ENCODE data around the gene UCP3.

The UCP3 gene

DNA sequence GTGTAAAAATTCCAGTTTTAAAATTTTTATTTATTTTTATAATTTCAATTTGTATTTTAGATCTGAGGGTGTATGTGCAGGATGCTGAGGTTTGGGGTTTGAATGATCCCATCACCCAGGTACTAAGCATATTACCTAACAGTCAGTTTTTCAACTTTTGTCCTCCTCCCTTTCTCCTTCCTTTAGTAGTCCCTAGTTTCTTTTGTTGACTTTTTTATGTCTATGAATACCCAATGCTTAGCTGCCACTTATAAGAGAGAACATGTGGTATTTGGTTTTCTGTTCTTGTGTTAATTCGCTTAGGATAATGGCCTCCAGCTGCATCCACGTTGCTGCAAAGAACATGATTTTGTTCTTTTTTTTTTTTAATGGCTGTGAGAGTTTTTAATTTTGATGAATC is 35.7 kb upstream of the UCP3 start:
- WGBS (ENCODE audit: extremely low coverage, insufficient coverage, low lambda C conversion rate) = no CpG with 5 or more reads among the region's 2 CpGs
- Histone ChIP-seq H3K36me3 (ENCODE audit: control insufficient read depth, insufficient read depth, low read length) (peaks cover 3% of the 10 kb centered on the region), H3K27ac (ENCODE audit: low read depth, low read length) (no peak overlapping the region)

GRCh38 chr11:74043450-74043849 is 34.6 kb upstream of the UCP3 start:
- H3K18ac ChIP-seq (ENCODE audit: low read length) = no peak overlapping the region
- no peak overlapping the region for H3K56ac ChIP-seq (ENCODE audit: low read length)
- DNase-seq = no peak
- no peak overlapping the region for H3K23ac ChIP-seq (ENCODE audit: low read length)
- no peak overlapping the region for H3K27ac ChIP-seq (ENCODE audit: low read depth, low read length)
- H3K4me2 ChIP-seq (ENCODE audit: low read length) = no peak overlapping the region
- no peak overlapping the region for H3K4me3 ChIP-seq (ENCODE audit: low read length)
- no CpG with 5 or more reads among the region's 1 CpG for WGBS (ENCODE audit: extremely low coverage, insufficient coverage, low lambda C conversion rate)
- H2BK15ac ChIP-seq (replicated peaks; ENCODE audit: low read depth) = no peak overlapping the region
- peaks cover 3% of the 10 kb centered on the region for H3K36me3 ChIP-seq (ENCODE audit: control insufficient read depth, insufficient read depth, low read length)
- H2AK5ac ChIP-seq (ENCODE audit: low read length) = no peak overlapping the region
- H2BK120ac ChIP-seq (ENCODE audit: low read depth, low read length) = no peak overlapping the region
- H4K8ac ChIP-seq (ENCODE audit: low read depth, low read length) = no peak overlapping the region
- no peak overlapping the region for H3K9ac ChIP-seq (ENCODE audit: low read length)
- H3K27me3 ChIP-seq (ENCODE audit: insufficient read depth, low read length, poor library complexity) = no peaks in the 10 kb centered on the region
- no peaks in the 10 kb centered on the region for H3K4me1 ChIP-seq (ENCODE audit: control insufficient read depth, low read depth, low read length)
- no peak overlapping the region for H3K4ac ChIP-seq (ENCODE audit: low read depth, low read length)
- no peak overlapping the region for H2BK5ac ChIP-seq (ENCODE audit: low read length)
- no peak overlapping the region for H4K5ac ChIP-seq (ENCODE audit: low read length)
- no peaks in the 10 kb centered on the region for H3K79me2 ChIP-seq (ENCODE audit: control insufficient read depth, insufficient read depth, low read length)
- H3K79me1 ChIP-seq (ENCODE audit: low read length) = no peaks in the 10 kb centered on the region

More for the DNA sequence above, 35.7 kb upstream of the UCP3 start:
- Histone ChIP-seq H3K4me2 (ENCODE audit: low read length) (no peak overlapping the region), H3K56ac (ENCODE audit: low read length) (no peak overlapping the region), H4K8ac (ENCODE audit: low read depth, low read length) (no peak overlapping the region), H3K4ac (ENCODE audit: low read depth, low read length) (no peak overlapping the region), H3K79me2 (ENCODE audit: control insufficient read depth, insufficient read depth, low read length) (no peaks in the 10 kb centered on the region), H3K27me3 (ENCODE audit: insufficient read depth, low read length, poor library complexity) (no peaks in the 10 kb centered on the region), H2BK120ac (ENCODE audit: low read depth, low read length) (no peak overlapping the region), H3K9ac (ENCODE audit: low read length) (no peak overlapping the region), H3K79me1 (ENCODE audit: low read length) (no peaks in the 10 kb centered on the region), H2AK5ac (ENCODE audit: low read length) (no peak overlapping the region), H2BK15ac (replicated peaks; ENCODE audit: low read depth) (no peak overlapping the region), H3K18ac (ENCODE audit: low read length) (no peak overlapping the region), H3K4me1 (ENCODE audit: control insufficient read depth, low read depth, low read length) (no peaks in the 10 kb centered on the region), H3K4me3 (ENCODE audit: low read length) (no peak overlapping the region), H3K23ac (ENCODE audit: low read length) (no peak overlapping the region), H4K5ac (ENCODE audit: low read length) (no peak overlapping the region), H2BK5ac (ENCODE audit: low read length) (no peak overlapping the region)
- DNase-seq = no peak

DNA sequence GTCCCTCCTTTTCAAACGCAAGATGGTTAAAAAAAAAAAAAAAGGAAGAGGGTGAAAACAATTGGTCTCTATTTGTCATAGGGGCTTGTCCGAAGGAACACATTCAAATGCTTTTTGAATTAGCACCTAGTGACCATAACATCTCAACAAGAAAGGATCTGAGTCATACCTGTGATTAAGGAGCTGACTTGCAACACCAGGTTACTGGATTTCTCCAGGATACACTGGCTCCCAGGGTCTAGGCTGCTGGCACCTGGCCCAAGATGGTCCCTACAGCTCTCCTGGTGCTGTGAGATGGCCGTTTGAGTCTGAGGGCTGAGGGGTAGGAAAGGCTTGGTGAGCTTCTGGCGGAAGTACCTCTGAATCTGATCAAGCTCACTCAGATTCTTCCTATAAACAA is 28.4 kb upstream of the UCP3 start:
- no peaks in the 10 kb centered on the region for H3K79me1 ChIP-seq (ENCODE audit: low read length)
- no CpG with 5 or more reads among the region's 4 CpGs for WGBS (ENCODE audit: extremely low coverage, insufficient coverage, low lambda C conversion rate)
- peaks cover 3% of the 10 kb centered on the region for H3K36me3 ChIP-seq (ENCODE audit: control insufficient read depth, insufficient read depth, low read length)

GRCh38 chr11:74035264-74035663 is 26.4 kb upstream of the UCP3 start:
- no peak overlapping the region for H2BK15ac ChIP-seq (replicated peaks; ENCODE audit: low read depth)
- H3K27me3 ChIP-seq (ENCODE audit: insufficient read depth, low read length, poor library complexity) = no peaks in the 10 kb centered on the region
- H3K36me3 ChIP-seq (ENCODE audit: control insufficient read depth, insufficient read depth, low read length) = no peaks in the 10 kb centered on the region
- H2BK5ac ChIP-seq (ENCODE audit: low read length) = no peak overlapping the region
- H3K4ac ChIP-seq (ENCODE audit: low read depth, low read length) = no peak overlapping the region
- no peak overlapping the region for H4K8ac ChIP-seq (ENCODE audit: low read depth, low read length)
- no peaks in the 10 kb centered on the region for H3K4me1 ChIP-seq (ENCODE audit: control insufficient read depth, low read depth, low read length)
- no peaks in the 10 kb centered on the region for H3K79me1 ChIP-seq (ENCODE audit: low read length)
- no peak overlapping the region for H3K23ac ChIP-seq (ENCODE audit: low read length)
- H3K79me2 ChIP-seq (ENCODE audit: control insufficient read depth, insufficient read depth, low read length) = no peaks in the 10 kb centered on the region
- H3K27ac ChIP-seq (ENCODE audit: low read depth, low read length) = no peak overlapping the region
- no peak overlapping the region for H3K18ac ChIP-seq (ENCODE audit: low read length)
- no peak overlapping the region for H3K9ac ChIP-seq (ENCODE audit: low read length)
- DNase-seq = no peak
- no peak overlapping the region for H4K5ac ChIP-seq (ENCODE audit: low read length)
- no peak overlapping the region for H2AK5ac ChIP-seq (ENCODE audit: low read length)
- H2BK120ac ChIP-seq (ENCODE audit: low read depth, low read length) = no peak overlapping the region
- no peak overlapping the region for H3K56ac ChIP-seq (ENCODE audit: low read length)
- WGBS (ENCODE audit: extremely low coverage, insufficient coverage, low lambda C conversion rate) = no CpG with 5 or more reads among the region's 1 CpG
- H3K4me3 ChIP-seq (ENCODE audit: low read length) = no peak overlapping the region
- H3K4me2 ChIP-seq (ENCODE audit: low read length) = no peak overlapping the region

More for the DNA sequence above, 28.4 kb upstream of the UCP3 start:
- Histone ChIP-seq H3K79me2 (ENCODE audit: control insufficient read depth, insufficient read depth, low read length) (no peaks in the 10 kb centered on the region), H2BK15ac (replicated peaks; ENCODE audit: low read depth) (no peak overlapping the region), H3K4me1 (ENCODE audit: control insufficient read depth, low read depth, low read length) (no peaks in the 10 kb centered on the region), H3K56ac (ENCODE audit: low read length) (no peak overlapping the region), H3K18ac (ENCODE audit: low read length) (no peak overlapping the region), H3K23ac (ENCODE audit: low read length) (no peak overlapping the region), H4K8ac (ENCODE audit: low read depth, low read length) (no peak overlapping the region), H4K5ac (ENCODE audit: low read length) (no peak overlapping the region), H2BK120ac (ENCODE audit: low read depth, low read length) (no peak overlapping the region), H3K4me3 (ENCODE audit: low read length) (no peak overlapping the region), H3K27me3 (ENCODE audit: insufficient read depth, low read length, poor library complexity) (no peaks in the 10 kb centered on the region), H3K9ac (ENCODE audit: low read length) (no peak overlapping the region), H3K4ac (ENCODE audit: low read depth, low read length) (no peak overlapping the region), H3K27ac (ENCODE audit: low read depth, low read length) (no peak overlapping the region), H3K4me2 (ENCODE audit: low read length) (no peak overlapping the region), H2BK5ac (ENCODE audit: low read length) (no peak overlapping the region), H2AK5ac (ENCODE audit: low read length) (no peak overlapping the region)
- DNase-seq = no peak

DNA sequence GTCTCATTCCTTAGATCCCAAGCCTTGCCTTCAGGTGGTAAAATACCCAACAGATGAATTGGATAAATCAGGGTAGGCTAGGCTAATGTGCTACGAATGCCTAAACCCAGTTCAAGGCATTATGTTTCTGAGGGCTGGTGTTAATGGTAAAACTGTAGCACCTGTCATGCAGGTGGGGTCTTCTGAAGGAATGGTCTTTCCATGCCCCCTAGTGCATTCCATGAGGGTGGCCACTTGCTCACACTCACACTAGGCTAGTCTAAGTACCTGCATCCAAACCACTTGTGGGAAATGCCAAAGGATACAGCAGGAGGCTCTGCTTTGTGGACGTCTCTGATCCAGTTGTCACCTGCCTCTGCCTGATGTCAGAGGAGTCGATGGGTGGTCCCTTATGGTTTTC is 24.2 kb upstream of the UCP3 start:
- H3K4me1 ChIP-seq (ENCODE audit: control insufficient read depth, low read depth, low read length) = no peaks in the 10 kb centered on the region
- no peak overlapping the region for H3K4me2 ChIP-seq (ENCODE audit: low read length)
- H4K5ac ChIP-seq (ENCODE audit: low read length) = no peak overlapping the region

More for the DNA sequence above, 24.2 kb upstream of the UCP3 start:
- no peaks in the 10 kb centered on the region for H3K79me2 ChIP-seq (ENCODE audit: control insufficient read depth, insufficient read depth, low read length)
- H3K23ac ChIP-seq (ENCODE audit: low read length) = no peak overlapping the region
- H4K8ac ChIP-seq (ENCODE audit: low read depth, low read length) = no peak overlapping the region
- no peak overlapping the region for H3K9ac ChIP-seq (ENCODE audit: low read length)
- H3K56ac ChIP-seq (ENCODE audit: low read length) = no peak overlapping the region
- no peaks in the 10 kb centered on the region for H3K79me1 ChIP-seq (ENCODE audit: low read length)
- no peak overlapping the region for H2BK15ac ChIP-seq (replicated peaks; ENCODE audit: low read depth)
- DNase-seq = no peak
- H2BK120ac ChIP-seq (ENCODE audit: low read depth, low read length) = no peak overlapping the region
- no peak overlapping the region for H3K4ac ChIP-seq (ENCODE audit: low read depth, low read length)
- H3K4me3 ChIP-seq (ENCODE audit: low read length) = no peak overlapping the region
- no peaks in the 10 kb centered on the region for H3K27me3 ChIP-seq (ENCODE audit: insufficient read depth, low read length, poor library complexity)
- no peaks in the 10 kb centered on the region for H3K36me3 ChIP-seq (ENCODE audit: control insufficient read depth, insufficient read depth, low read length)
- no CpG with 5 or more reads among the region's 3 CpGs for WGBS (ENCODE audit: extremely low coverage, insufficient coverage, low lambda C conversion rate)
- no peak overlapping the region for H2BK5ac ChIP-seq (ENCODE audit: low read length)
- H2AK5ac ChIP-seq (ENCODE audit: low read length) = no peak overlapping the region
- H3K18ac ChIP-seq (ENCODE audit: low read length) = no peak overlapping the region
- no peak overlapping the region for H3K27ac ChIP-seq (ENCODE audit: low read depth, low read length)
